CD8-positive, alpha-beta memory T cell (primary cell): ENCODE data around the gene NDUFB10. TPM values are rescaled to one million over a fixed set of nuclear protein-coding genes. Genes with fewer than 3 reads are reported as not detected.

Source experiments
- CTCF ChIA-PET: fragments of 350-600 bp; sonication (Branson Sonifier 250); formaldehyde crosslinking; loops from one replicate; lab custom pipeline; 2021; ENCODE audit warnings: antibody characterized with exemption; lab: Charles Lee
- POLR2A ChIA-PET: fragments of 350-600 bp; sonication (Branson Sonifier 250); formaldehyde crosslinking; loops from one replicate; lab custom pipeline; 2021; ENCODE audit warnings: antibody characterized with exemption; lab: Charles Lee
- DNase-seq, 5 donors: peaks; one replicate each; pipeline versions ENCODE4 v3.0.0 to v3.0.0-alpha.2; 2020 to 2022; ENCODE audit warnings: mixed read lengths in 1 of 5
- H3K27ac ChIP-seq: one replicate; pipeline ENCODE4 v1.7.0; 2013; ENCODE audit warnings: low read depth, mild to moderate bottlenecking, low read length, moderate library complexity
- H3K27me3 ChIP-seq: 2 replicates; pipeline ENCODE4 v1.7.0; 2013; ENCODE audit warnings: low read length, mild to moderate bottlenecking; ENCODE audit not compliant: insufficient read depth, poor library complexity, severe bottlenecking
- H3K36me3 ChIP-seq: 2 replicates; pipeline ENCODE4 v1.7.0; 2013; ENCODE audit warnings: mild to moderate bottlenecking, low read length, moderate library complexity; ENCODE audit not compliant: insufficient read depth
- H3K4me1 ChIP-seq: 2 replicates; pipeline ENCODE4 v1.7.0; 2013; ENCODE audit warnings: mild to moderate bottlenecking, low read length, moderate library complexity; ENCODE audit not compliant: insufficient read depth
- H3K4me3 ChIP-seq: 2 replicates; pipeline ENCODE4 v1.7.0; 2013; ENCODE audit warnings: mild to moderate bottlenecking, low read length
- H3K9me3 ChIP-seq: 2 replicates; pipeline ENCODE4 v1.7.0; 2013; ENCODE audit warnings: mild to moderate bottlenecking, low read length
- H3K27ac Mint-ChIP-seq, 8 donors: one replicate each; pipeline ENCODE4 v1.8.0; 2020 to 2021; ENCODE audit warnings: mixed read lengths in 8 of 8, mild to moderate bottlenecking in 6 of 8, inconsistent platforms in 3 of 8, moderate library complexity in 3 of 8
- H3K27me3 Mint-ChIP-seq, 2 donors: one replicate each; pipeline ENCODE4 v1.8.0; 2020 to 2021; ENCODE audit warnings: mixed read lengths in 2 of 2, mild to moderate bottlenecking in 1 of 2, moderate library complexity in 1 of 2
- H3K36me3 Mint-ChIP-seq, 3 donors: one replicate each; pipeline ENCODE4 v1.8.0; 2020 to 2021; ENCODE audit warnings: mixed read lengths in 3 of 3, inconsistent platforms in 1 of 3, mild to moderate bottlenecking in 1 of 3
- H3K4me1 Mint-ChIP-seq, 3 donors: one replicate each; pipeline ENCODE4 v1.8.0; 2020 to 2021; ENCODE audit warnings: mixed read lengths in 3 of 3, inconsistent platforms in 1 of 3, mild to moderate bottlenecking in 1 of 3
- H3K4me3 Mint-ChIP-seq, 7 donors: one replicate each; pipeline ENCODE4 v1.8.0; 2020 to 2021; ENCODE audit warnings: mixed read lengths in 7 of 7, mild to moderate bottlenecking in 6 of 7, moderate library complexity in 4 of 7, inconsistent platforms in 2 of 7
- H3K9me3 Mint-ChIP-seq, 5 donors: one replicate each; pipeline ENCODE4 v1.8.0; 2020 to 2022; ENCODE audit warnings: mixed read lengths in 5 of 5, mild to moderate bottlenecking in 3 of 5, moderate library complexity in 2 of 5, inconsistent platforms in 1 of 5
- polyA plus RNA-seq: library from polyadenylated mRNA; unstranded; fragments of 300-500 nt; fragmentation: Illumina TruSeq; gene quantifications from one replicate; pipeline ENCODE4 v1.2.3, GENCODE V29; 2021
- total RNA-seq, 2 experiments: library from RNA; stranded (reverse); gene quantifications; one replicate each; pipeline ENCODE4 v1.2.3, GENCODE V29; 2021

NDUFB10 gene
- total and polyA plus RNA-seq, 3 experiments from 2014 or later, result 150 to 236 (median 152) TPM

DNA sequence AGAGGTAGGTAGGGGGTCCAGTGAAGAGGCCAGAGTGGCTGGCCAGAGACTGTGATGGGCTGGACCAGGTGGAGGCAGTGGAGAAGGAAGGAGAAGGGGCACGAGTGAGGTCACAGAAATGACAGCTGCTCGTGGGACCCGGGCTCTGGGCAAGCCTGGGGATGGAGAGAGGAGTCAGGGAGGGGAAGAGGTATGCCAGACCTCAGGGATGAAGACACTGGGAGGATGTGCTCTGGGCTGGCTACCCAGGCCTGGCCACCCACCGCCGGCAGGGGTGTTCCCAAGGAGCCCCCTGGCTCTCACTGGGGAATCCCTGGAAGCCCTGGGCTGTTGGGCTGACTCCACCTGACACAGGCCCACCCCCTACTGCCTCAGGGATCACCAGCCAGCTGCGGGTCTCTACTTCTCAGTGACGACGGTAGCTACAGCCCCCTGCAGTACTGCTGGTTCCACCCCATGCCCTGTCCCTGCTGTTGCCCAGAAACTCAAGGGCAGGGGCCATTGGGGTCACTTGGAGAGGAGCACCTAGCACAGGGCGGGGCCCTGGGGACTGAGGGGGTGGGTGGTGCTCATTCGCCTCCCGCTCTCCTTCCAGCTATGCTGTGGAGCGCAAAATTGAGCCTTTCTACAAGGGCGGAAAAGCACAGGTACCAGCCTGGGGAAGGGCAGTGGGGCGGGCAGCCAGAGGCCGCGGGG is 14.3 kb downstream of the NDUFB10 start:
- Mint-ChIP-seq H3K9me3 (peaks cover 0 to 5% (median 0%) of the 10 kb centered on the region in 5 donors), H3K4me3 (peak overlapping the region in 5 of 7 donors; percentile 12 to 93 (median 52)), H3K4me1 (peaks cover 17 to 20% (median 19%) of the 10 kb centered on the region in 3 donors), H3K36me3 (peaks cover 0 to 56% (median 2%) of the 10 kb centered on the region in 3 donors), H3K27ac (no peak overlapping the region), H3K27me3 (peaks cover 0 to 5% of the 10 kb centered on the region in 2 donors)
- POLR2A ChIA-PET, result interaction anchor here (0.6 to 1.2 kb wide), 2 partner anchors 9 to 13 kb away, joined by 3 to 6 read pairs; partner anchors contain the start of gene RPS2
- peaks cover 17% of the 10 kb centered on the region for H3K4me1 ChIP-seq
- H3K36me3 ChIP-seq, result peaks cover 20% of the 10 kb centered on the region
- no peak for DNase-seq
- H3K27me3 ChIP-seq, result no peaks in the 10 kb centered on the region
- CTCF ChIA-PET, result interaction anchor here (0.7 to 1.0 kb wide), 2 partner anchors 13 to 31 kb away, joined by 3 read pairs; no protein-coding TSS in a partner anchor
- H3K4me3 ChIP-seq, result no peak overlapping the region
- H3K9me3 ChIP-seq, result no peaks in the 10 kb centered on the region
- no peak overlapping the region for H3K27ac ChIP-seq

- no peak overlapping the region for H3K27ac Mint-ChIP-seq
- peak overlapping the region in 4 of 7 donors; percentile 12 to 74 (median 32) for H3K4me3 Mint-ChIP-seq
- H3K36me3 ChIP-seq, result peaks cover 20% of the 10 kb centered on the region
Observed at GRCh38 chr16:1974157-1975070, 15.1 kb downstream of the NDUFB10 start.

DNA sequence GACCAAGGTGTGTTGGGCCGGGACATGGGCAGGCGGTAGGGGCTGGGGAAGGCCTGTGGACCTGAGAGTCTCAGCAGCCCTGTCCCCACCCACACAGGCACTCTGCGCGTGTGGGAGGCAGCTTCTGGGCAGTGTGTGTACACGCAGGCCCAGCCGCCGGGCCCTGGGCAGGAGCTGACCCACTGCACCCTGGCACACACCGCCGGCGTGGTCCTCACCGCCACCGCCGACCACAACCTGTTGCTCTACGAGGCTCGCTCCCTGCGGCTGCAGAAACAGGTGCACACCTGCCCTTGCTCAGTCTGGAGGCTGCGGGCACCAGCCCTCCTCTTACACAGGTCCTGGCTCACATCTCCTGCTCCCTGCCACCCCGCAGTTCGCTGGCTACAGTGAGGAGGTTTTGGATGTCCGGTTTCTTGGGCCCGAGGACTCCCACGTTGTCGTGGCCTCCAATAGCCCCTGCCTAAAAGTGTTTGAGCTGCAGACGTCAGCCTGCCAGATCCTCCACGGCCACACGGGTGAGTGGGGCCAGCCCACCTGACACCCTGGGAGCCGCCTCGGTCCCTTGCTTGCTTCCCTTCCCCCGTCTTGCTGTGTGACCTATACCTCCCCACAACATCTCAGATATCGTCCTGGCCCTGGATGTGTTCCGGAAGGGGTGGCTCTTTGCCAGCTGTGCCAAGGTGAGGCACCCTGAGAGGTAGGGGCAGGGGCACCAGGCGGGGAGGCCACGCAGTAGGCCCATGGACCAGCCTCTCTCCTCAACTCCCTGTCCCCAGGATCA is 16.3 kb downstream of the NDUFB10 start:
- no peaks in the 10 kb centered on the region for H3K9me3 ChIP-seq
- DNase-seq, result no peak
- peaks cover 3 to 9% of the 10 kb centered on the region in 2 donors for H3K27me3 Mint-ChIP-seq
- peaks cover 17% of the 10 kb centered on the region for H3K4me1 ChIP-seq
- peaks cover 20% of the 10 kb centered on the region for H3K36me3 ChIP-seq
- H3K27ac Mint-ChIP-seq, result no peak overlapping the region
- H3K4me1 Mint-ChIP-seq, result peaks cover 17 to 20% (median 19%) of the 10 kb centered on the region in 3 donors
- peaks cover 3% of the 10 kb centered on the region for H3K27me3 ChIP-seq
- H3K4me3 ChIP-seq, result no peak overlapping the region
- H3K9me3 Mint-ChIP-seq, result peaks cover 0 to 5% (median 0%) of the 10 kb centered on the region in 5 donors
- ChIA-PET CTCF (no interaction called here), POLR2A (interaction anchor here (0.8 kb wide), 1 partner anchor 11 kb away, joined by 3 read pairs; the partner anchor contains the start of gene RPS2)
- H3K36me3 Mint-ChIP-seq, result peaks cover 0 to 57% (median 2%) of the 10 kb centered on the region in 3 donors
- peak overlapping the region in 1 of 7 donors; percentile 56 for H3K4me3 Mint-ChIP-seq
- no peak overlapping the region for H3K27ac ChIP-seq

More at GRCh38 chr16:1974157-1975070, 15.1 kb downstream of the NDUFB10 start:
- no peak for DNase-seq
- ChIA-PET CTCF (interaction anchor here (0.7 kb wide), 1 partner anchor 30 kb away, joined by 3 read pairs; no protein-coding TSS in a partner anchor), POLR2A (interaction anchor here (0.8 kb wide), 1 partner anchor 10 kb away, joined by 3 read pairs; the partner anchor contains the start of gene RPS2)
- Histone ChIP-seq H3K4me1 (peaks cover 17% of the 10 kb centered on the region), H3K27ac (no peak overlapping the region), H3K4me3 (no peak overlapping the region), H3K27me3 (no peaks in the 10 kb centered on the region), H3K9me3 (no peaks in the 10 kb centered on the region)
- Mint-ChIP-seq H3K4me1 (peaks cover 17 to 20% (median 19%) of the 10 kb centered on the region in 3 donors), H3K27me3 (peaks cover under 1 to 5% of the 10 kb centered on the region in 2 donors), H3K36me3 (peaks cover 0 to 57% (median 2%) of the 10 kb centered on the region in 3 donors), H3K9me3 (peaks cover 0 to 5% (median 0%) of the 10 kb centered on the region in 5 donors)

- H3K4me3 Mint-ChIP-seq, result no peak overlapping the region
- H3K9me3 ChIP-seq, result no peaks in the 10 kb centered on the region
- DNase-seq, result no peak
- H3K4me3 ChIP-seq, result no peak overlapping the region
- H3K27me3 ChIP-seq, result peaks cover 8% of the 10 kb centered on the region
- H3K27me3 Mint-ChIP-seq, result peaks cover 6 to 13% of the 10 kb centered on the region in 2 donors
- peaks cover 12% of the 10 kb centered on the region for H3K4me1 ChIP-seq
- CTCF ChIA-PET, result no interaction called here
- POLR2A ChIA-PET, result interaction anchor here (1.4 kb wide), 1 partner anchor 11 kb away, joined by 5 read pairs; the partner anchor contains the start of gene RPS2
- H3K9me3 Mint-ChIP-seq, result peaks cover 0 to 5% (median 0%) of the 10 kb centered on the region in 5 donors
- no peak overlapping the region for H3K27ac Mint-ChIP-seq
- H3K4me1 Mint-ChIP-seq, result peaks cover 13 to 15% (median 14%) of the 10 kb centered on the region in 3 donors
- peaks cover 0 to 57% (median 2%) of the 10 kb centered on the region in 3 donors for H3K36me3 Mint-ChIP-seq
- H3K36me3 ChIP-seq, result peaks cover 20% of the 10 kb centered on the region
- no peak overlapping the region for H3K27ac ChIP-seq
Observed at GRCh38 chr16:1976216-1976520, 16.8 kb downstream of the NDUFB10 start.

DNA sequence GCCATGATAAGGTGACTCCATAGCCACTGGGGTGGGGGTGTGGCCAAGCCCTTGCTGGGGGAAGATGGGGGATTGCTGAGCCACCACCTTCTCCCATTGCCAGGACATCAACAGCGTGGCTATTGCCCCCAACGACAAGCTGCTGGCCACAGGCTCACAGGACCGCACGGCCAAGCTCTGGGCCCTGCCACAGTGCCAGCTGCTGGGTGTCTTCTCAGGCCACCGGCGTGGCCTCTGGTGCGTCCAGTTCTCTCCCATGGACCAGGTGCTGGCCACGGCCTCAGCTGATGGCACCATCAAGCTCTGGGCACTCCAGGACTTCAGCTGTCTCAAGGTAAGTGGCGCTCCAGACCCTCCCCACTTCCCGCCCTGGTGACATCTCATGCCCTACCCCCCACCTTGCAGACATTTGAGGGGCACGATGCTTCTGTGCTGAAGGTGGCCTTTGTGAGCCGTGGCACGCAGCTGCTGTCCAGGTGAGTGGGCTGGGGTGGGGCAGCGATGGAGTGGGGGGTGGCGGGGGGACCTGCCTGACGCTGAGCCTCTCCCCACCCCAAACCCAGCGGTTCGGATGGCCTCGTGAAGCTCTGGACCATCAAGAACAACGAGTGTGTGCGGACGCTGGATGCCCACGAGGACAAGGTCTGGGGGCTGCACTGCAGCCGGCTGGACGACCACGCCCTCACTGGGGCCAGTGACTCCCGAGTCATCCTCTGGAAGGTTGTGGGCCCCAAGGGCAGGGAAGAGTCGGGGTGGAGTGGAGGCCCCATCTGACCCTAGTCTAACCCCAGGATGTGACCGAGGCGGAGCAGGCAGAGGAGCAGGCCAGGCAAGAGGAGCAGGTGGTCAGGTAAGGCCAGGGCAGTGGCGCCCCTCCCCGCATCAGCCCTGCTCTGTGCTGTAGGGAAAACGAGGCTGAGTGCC is 17.9 kb downstream of the NDUFB10 start:
- POLR2A ChIA-PET, result interaction anchor here (1.4 kb wide), 1 partner anchor 13 kb away, joined by 5 read pairs; the partner anchor contains the start of gene RPS2
- Histone ChIP-seq H3K4me3 (no peak overlapping the region), H3K27me3 (peaks cover 16% of the 10 kb centered on the region), H3K4me1 (peaks cover 9% of the 10 kb centered on the region), H3K9me3 (no peaks in the 10 kb centered on the region), H3K36me3 (peaks cover 20% of the 10 kb centered on the region), H3K27ac (no peak overlapping the region)
- DNase-seq, result no peak
- Mint-ChIP-seq H3K4me3 (no peak overlapping the region), H3K9me3 (no peaks in the 10 kb centered on the region), H3K27ac (no peak overlapping the region), H3K36me3 (peaks cover 0 to 51% (median 2%) of the 10 kb centered on the region in 3 donors), H3K27me3 (peaks cover 11 to 12% of the 10 kb centered on the region in 2 donors), H3K4me1 (peaks cover 6% of the 10 kb centered on the region in 3 donors)
- CTCF ChIA-PET, result interaction anchor here (1.0 to 1.1 kb wide), 2 partner anchors 27 to 163 kb away, joined by 3 to 4 read pairs; no protein-coding TSS in a partner anchor

- POLR2A ChIA-PET, result no interaction called here
- Histone ChIP-seq H3K4me1 (peaks cover 6% of the 10 kb centered on the region), H3K9me3 (no peaks in the 10 kb centered on the region), H3K36me3 (peaks cover 20% of the 10 kb centered on the region), H3K4me3 (no peak overlapping the region), H3K27me3 (peaks cover 16% of the 10 kb centered on the region), H3K27ac (no peak overlapping the region)
- CTCF ChIA-PET, result interaction anchor here (1.1 kb wide), 1 partner anchor 26 kb away, joined by 3 read pairs; no protein-coding TSS in a partner anchor
- Mint-ChIP-seq H3K36me3 (peaks cover 0 to 48% (median 2%) of the 10 kb centered on the region in 3 donors), H3K4me3 (no peak overlapping the region), H3K27me3 (peaks cover 12% of the 10 kb centered on the region in 2 donors), H3K4me1 (peaks cover 2 to 6% (median 3%) of the 10 kb centered on the region in 3 donors), H3K9me3 (no peaks in the 10 kb centered on the region), H3K27ac (no peak overlapping the region)
- DNase-seq, result no peak
Observed at GRCh38 chr16:1977875-1978268, 18.5 kb downstream of the NDUFB10 start.
